GM21723 (cell line): ENCODE data around the gene PTPRO.

Experiments
- ATAC-seq: cut with Tn5 transposase; IDR thresholded peaks from one replicate; pipeline ENCODE4 v1.9.1; 2021; ENCODE audit warnings: mild to moderate bottlenecking, moderate library complexity; ENCODE audit not compliant: unreplicated experiment

Gene PTPRO

GRCh38 chr12:15522574-15523187 lies 200.4 kb downstream of the PTPRO start:
- peak; percentile 36 for ATAC-seq

GRCh38 chr12:15525441-15525840 lies 203.1 kb downstream of the PTPRO start:
- ATAC-seq: no peak

DNA sequence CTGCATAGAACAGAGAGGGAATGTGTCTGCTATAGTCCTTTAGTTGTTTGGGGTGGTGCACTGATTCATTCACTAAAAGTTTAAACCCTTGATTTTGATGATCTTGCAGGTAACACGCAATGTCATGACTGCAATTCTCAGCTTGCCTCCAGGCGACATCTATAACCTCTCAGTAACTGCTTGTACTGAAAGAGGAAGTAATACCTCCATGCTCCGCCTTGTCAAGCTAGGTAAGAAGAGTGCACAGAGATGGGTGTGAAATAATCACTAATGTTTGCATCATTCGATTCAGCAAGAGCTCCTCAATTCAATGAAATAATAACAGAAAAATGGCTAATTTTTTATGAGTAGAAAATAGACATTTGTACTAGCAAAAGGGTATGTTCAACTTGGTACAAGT lies 203.7 kb downstream of the PTPRO start:
- peak; percentile 99 for ATAC-seq

- no peak for ATAC-seq
Observed at GRCh38 chr12:15527201-15528080, 205.1 kb downstream of the PTPRO start.

DNA sequence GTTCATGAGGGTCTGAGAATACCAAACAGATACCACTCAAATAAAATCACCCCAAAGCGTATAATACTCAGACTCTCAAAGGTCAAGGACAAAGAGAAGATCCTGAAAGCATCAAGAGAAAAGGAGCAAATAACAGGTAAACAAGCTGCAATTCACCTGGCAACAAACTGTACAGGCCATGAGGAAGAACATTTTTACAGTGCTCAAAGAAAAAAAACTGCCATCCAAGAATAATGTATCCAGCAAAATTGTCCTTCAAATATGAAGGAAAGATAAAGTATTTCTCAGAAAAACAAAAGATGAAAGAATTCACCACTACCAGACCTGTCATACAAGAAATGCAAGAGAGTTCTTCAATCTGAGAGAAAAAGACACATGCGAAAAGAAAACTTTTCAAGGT lies 206.4 kb downstream of the PTPRO start:
- no peak for ATAC-seq

- no peak for ATAC-seq
Observed at GRCh38 chr12:15530361-15530760, 208.1 kb downstream of the PTPRO start.

DNA sequence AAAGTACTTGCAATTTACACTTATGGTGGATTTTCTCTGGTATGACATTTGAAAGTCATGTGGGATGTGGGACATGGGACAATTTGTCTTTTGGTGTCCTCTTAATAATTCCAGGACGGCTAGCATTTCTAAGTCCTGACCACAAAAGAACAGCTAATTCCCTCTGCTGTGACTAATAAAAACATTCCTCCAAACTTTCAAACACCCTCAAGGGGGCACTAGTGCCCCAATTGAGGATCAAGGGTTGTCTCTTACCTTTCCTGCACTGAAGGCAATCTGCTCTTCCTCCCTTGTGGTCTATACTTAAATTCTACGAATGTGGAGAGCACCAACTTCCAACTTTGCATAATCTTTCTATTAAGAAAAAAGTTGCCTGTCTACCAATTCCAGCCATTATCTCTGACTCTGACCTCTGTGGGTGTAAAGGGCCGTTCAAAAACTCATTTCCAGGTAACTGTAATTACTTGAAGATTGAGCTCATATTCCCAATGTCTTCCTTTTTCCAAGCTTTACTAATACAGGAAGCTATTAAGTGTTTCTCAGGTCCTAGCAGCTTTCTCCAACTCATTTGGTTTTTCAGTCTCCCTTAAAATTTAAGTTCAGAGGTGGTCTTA lies 210.2 kb downstream of the PTPRO start:
- peak; percentile 83 for ATAC-seq

GRCh38 chr12:15534322-15534721 lies 212.0 kb downstream of the PTPRO start:
- ATAC-seq: peak; percentile 78

DNA sequence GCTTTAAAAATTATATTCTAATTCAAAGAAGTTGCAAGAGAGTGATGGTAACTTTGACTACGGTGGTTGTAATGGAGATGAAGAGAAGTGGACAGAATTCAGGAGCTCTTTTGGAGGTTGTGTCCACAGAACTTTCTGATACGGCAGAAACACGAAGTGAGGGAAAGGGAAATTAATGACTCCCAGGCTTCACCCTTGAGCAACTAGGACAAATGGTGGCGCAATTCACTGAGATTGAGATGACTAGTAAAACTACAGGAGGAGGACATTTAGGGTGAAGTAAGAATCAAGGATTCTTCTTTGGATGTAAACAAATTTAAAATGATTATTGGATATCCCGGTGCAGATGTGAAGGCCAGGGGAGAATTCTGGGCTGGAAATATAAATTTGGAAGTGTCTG lies 212.6 kb downstream of the PTPRO start:
- ATAC-seq: no peak

GRCh38 chr12:15535352-15535781 lies 213.1 kb downstream of the PTPRO start:
- no peak for ATAC-seq

DNA sequence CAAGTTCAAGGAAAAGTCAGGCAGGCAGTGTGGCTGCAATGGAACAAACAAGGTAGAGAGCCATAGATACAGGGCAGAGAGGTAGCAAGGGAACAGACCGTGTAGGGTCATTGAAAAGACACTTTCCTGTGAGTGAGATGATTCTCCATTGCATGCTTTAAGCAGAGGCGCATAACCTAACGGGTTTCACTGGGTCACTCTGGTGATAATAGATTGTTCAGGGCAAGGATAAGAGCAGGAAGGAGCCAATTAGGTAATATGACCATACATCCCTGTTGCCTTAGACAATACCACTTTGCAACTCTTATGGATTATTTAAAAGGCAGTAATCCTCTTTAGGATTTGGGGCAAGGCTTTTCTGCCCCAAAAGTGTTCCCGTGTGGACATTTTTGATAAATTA lies 214.1 kb downstream of the PTPRO start:
- ATAC-seq: no peak

DNA sequence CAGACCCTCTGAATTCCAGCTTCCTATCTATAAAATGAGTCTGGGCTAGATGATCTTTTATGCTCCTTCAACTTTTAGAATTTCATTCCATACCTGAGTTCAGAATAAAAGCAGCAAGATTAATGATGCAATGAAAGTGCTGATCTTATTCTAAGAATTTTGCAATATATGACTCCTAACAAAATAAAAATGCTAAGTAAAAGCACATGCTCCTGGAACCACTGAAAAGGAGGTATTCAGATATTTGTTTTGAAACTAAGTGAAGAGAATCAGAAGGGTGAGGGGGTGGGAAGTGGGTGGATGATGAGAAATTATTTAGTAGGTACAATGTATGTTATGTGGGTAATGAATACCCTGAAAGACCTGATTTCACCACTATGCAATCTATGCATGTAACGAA lies 216.6 kb downstream of the PTPRO start:
- ATAC-seq: no peak

DNA sequence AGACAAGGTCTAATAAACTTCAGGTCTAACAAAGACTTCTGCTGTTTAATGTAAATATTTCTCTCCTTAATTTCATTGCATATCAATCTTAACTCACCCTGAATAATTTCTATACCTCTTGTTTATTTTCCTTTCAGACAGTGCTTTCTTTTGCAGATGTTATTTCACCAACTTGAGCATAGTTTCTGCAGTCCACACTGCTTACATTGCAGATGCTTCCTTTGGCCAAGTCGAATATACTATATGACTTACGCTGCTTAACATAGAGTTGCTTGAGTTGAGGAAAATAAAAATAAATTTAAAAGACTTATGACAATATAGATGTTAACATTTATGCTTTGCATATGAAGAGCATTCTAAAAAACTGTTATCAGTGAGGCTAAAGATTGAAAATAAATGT lies 217.7 kb downstream of the PTPRO start:
- ATAC-seq: no peak

DNA sequence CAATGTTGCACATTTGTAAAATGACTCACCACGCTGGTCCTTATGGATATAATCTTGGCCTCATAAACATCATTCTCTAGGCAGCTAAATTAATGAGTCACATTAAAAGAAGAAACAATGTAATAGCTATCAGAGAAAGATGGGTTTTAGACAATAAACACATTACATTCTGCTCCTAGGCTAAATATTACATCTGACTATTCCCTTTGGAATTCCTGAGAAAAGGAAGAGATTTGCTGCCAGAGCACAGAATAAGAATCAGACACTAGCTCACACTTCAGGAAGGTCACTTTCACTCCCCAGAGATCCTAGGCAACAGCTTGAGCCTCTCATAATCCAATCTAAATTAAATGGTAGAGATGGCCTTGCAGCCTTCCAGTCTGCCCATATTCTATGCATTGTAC lies 218.2 kb downstream of the PTPRO start:
- ATAC-seq: no peak

GRCh38 chr12:15541996-15542631 lies 219.8 kb downstream of the PTPRO start:
- no peak for ATAC-seq

- ATAC-seq: no peak
Observed at GRCh38 chr12:15543347-15543746, 221.0 kb downstream of the PTPRO start.

GRCh38 chr12:15544589-15544988 lies 222.3 kb downstream of the PTPRO start:
- ATAC-seq: no peak

DNA sequence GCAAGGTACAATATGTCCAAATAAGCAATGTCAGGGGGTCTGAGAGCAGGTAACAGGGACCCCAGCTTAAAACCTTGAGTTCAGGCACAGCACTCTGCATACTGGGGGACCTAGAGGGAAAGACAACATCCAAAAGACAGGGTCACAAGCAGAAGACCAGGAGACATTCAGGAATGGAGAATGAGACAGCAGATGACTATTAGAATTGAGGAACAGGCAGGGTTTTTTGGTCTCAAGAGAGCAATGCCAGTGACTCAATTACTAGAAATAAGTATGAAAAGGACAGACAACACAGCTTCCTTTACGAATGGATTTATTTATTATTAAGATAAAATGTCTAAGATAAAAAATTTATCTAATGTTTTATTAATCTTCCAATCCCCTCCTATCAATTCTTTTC lies 223.0 kb downstream of the PTPRO start:
- ATAC-seq: no peak

DNA sequence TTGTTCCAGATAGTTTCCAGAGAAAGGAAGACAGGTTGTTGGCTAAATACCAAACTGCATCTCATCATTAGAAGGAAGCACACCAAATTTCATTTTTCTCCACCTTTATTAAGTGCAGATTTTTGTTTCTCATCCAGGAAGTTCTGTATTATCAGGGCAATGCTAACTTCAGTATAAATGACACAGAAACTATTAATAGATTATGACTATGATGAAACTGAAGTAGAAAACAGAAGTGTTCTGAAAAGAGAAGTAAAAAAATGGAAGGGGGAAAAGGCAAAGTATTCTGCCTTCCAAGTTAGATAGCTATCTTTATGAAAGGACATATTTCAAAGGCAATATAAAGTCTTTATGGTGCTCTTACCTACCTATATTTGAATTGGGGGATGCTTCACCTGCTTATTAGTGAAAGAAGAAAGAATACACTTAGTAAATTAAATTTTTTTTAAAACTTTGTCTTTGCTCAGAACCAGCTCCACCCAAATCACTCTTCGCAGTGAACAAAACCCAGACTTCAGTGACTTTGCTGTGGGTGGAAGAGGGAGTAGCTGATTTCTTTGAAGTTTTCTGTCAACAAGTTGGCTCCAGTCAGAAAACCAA lies 223.9 kb downstream of the PTPRO start:
- ATAC-seq: peak; percentile 92

GRCh38 chr12:15547063-15547462 lies 224.8 kb downstream of the PTPRO start:
- ATAC-seq: no peak

GRCh38 chr12:15547691-15548090 lies 225.4 kb downstream of the PTPRO start:
- no peak for ATAC-seq
